NCI-H1436 treated with DMSO at 0.1 percent for 48 hours (cell line): ENCODE results near the gene LAPTM5.
"Not testable (repeated sequence)": the region's sequence is repeated elsewhere in the genome, so short reads cannot be mapped to it uniquely, and the experiment has no call there.

Experiments used
- DNase-seq: peaks from one replicate; lab custom pipeline; 2025; lab: John Stamatoyannopoulos, UW

LAPTM5 gene

GRCh38 chr1:30693822-30694221, 63.8 kb downstream of the LAPTM5 start:
- DNase-seq = no peak

- no peak for DNase-seq
These were observed 64.2 kb downstream of the LAPTM5 start for GRCh38 chr1:30693366-30693765.

- DNase-seq = no peak
These were observed 64.6 kb downstream of the LAPTM5 start for GRCh38 chr1:30692948-30693301.

GRCh38 chr1:30692201-30692947, 65.2 kb downstream of the LAPTM5 start:
- no peak for DNase-seq

- DNase-seq = no peak
These were observed 66.1 kb downstream of the LAPTM5 start for GRCh38 chr1:30691480-30691879.

- no peak for DNase-seq
These were observed 67.5 kb downstream of the LAPTM5 start for GRCh38 chr1:30689901-30690645.

- DNase-seq = no peak
These were observed 68.4 kb downstream of the LAPTM5 start for GRCh38 chr1:30688920-30689794.

- DNase-seq = not testable (repeated sequence)
These were observed 69.1 kb downstream of the LAPTM5 start for GRCh38 chr1:30688516-30688915.

- no peak for DNase-seq
These were observed 69.7 kb downstream of the LAPTM5 start for GRCh38 chr1:30687886-30688285.

- no peak for DNase-seq
These were observed 71.2 kb downstream of the LAPTM5 start for GRCh38 chr1:30686236-30686935.

- no peak for DNase-seq
These were observed 71.8 kb downstream of the LAPTM5 start for GRCh38 chr1:30685796-30686165.

- DNase-seq = peak; percentile 85
These were observed 72.4 kb downstream of the LAPTM5 start for GRCh38 chr1:30684881-30685795.

GRCh38 chr1:30684259-30684658, 73.3 kb downstream of the LAPTM5 start:
- DNase-seq = no peak

GRCh38 chr1:30683699-30684098, 73.9 kb downstream of the LAPTM5 start:
- DNase-seq = no peak
